OCI-LY1 (cell line): ENCODE measurements around the gene SEC16A.

ENCODE experiments used
- CTCF ChIP-seq: fragments of 200-600 bp; sonication (generic), shearing (Covaris generic); IDR thresholded peaks from 2 replicates; pipeline ENCODE4 v1.5.1; 2017; ENCODE audit warnings: mild to moderate bottlenecking, antibody characterized with exemption, low read length, moderate library complexity, mixed read lengths
- EZH2 ChIP-seq: fragments of 200-600 bp; sonication (generic), shearing (Covaris generic); IDR thresholded peaks from 2 replicates; pipeline ENCODE4 v1.8.0; 2017; ENCODE audit warnings: borderline replicate concordance, mixed run types, mild to moderate bottlenecking, antibody characterized with exemption, low read length, moderate library complexity, mixed read lengths

GRCh38 chr9:136473354-136473721, 9.5 kb downstream of the SEC16A start:
- TF ChIP-seq CTCF: no peak
- TF ChIP-seq EZH2: no peak
